Adrenal gland (tissue), 5 donors: ENCODE data around the gene MCF2L.

Experiments used
- POLR2A ChIP-seq, 2 donors: fragments of 450-650 bp; IDR thresholded peaks; one replicate each; pipeline ENCODE4 v1.6.1; 2017; ENCODE audit warnings: antibody characterized with exemption in 2 of 2, mild to moderate bottlenecking in 2 of 2, moderate library complexity in 1 of 2
- TF ChIP-seq, protein P1 (sequence below), 6 experiments: fragments of 450-650 bp in 4 of 6; fragments of 200-600 bp in 2 of 6; sonication (generic) in 1 of 6; IDR thresholded peaks; 1 replicate in 5 of 6; 2 replicates in 1 of 6; pipeline versions ENCODE4 v1.5.1 to v1.8.0; 2016 to 2021; ENCODE audit warnings: antibody characterized with exemption in 6 of 6, mild to moderate bottlenecking in 2 of 6, moderate library complexity in 1 of 6
- donor health status: DM: no; HTN: no; CAD: no.

DNA sequence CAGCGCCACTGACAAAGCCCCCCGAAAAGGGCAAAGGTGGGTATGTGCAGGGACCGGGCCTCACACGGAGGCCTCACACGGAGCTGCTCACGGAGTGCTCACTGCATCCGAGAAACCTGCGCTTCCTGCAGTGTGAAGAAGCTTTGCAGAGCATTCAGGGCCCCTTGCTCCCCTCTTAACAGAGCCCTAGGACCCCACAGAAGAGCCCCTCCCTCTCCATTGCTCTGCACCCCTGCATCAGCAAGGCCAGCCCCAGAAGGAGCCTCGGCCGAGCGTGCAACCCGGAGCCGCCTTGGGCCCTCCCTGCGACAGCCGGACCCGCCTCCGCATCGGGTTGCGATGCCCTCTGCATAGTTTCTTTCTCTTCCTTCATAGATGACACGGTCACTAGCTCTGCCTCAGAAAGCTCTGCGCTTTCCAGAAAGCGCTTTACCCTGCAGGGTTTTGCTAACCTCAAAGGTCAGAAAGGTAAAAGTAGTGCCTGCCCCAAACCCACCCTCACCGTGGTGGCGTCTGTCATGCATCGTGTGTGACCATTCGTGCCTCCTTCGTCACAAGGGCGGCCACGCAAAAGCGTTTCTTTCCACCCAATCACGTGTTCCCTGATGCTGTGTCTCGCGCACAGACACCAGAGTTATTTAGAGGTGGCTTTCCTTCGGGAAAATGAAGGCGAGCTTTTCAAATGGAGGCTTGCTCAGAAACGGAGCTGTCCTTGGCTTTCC lies 120.8 kb downstream of the MCF2L start:
- TF ChIP-seq, protein P1, sequence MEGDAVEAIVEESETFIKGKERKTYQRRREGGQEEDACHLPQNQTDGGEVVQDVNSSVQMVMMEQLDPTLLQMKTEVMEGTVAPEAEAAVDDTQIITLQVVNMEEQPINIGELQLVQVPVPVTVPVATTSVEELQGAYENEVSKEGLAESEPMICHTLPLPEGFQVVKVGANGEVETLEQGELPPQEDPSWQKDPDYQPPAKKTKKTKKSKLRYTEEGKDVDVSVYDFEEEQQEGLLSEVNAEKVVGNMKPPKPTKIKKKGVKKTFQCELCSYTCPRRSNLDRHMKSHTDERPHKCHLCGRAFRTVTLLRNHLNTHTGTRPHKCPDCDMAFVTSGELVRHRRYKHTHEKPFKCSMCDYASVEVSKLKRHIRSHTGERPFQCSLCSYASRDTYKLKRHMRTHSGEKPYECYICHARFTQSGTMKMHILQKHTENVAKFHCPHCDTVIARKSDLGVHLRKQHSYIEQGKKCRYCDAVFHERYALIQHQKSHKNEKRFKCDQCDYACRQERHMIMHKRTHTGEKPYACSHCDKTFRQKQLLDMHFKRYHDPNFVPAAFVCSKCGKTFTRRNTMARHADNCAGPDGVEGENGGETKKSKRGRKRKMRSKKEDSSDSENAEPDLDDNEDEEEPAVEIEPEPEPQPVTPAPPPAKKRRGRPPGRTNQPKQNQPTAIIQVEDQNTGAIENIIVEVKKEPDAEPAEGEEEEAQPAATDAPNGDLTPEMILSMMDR (IDR thresholded peaks at IDR 0.05) = no peak
- TF ChIP-seq POLR2A (IDR thresholded peaks at IDR 0.05) = no peak
